Esophagus squamous epithelium (tissue), 4 donors: ENCODE results near the gene MAP3K9.

ENCODE experiments used
- POLR2A ChIP-seq, 4 donors: fragments of 450-650 bp; IDR thresholded peaks; one replicate each; pipeline ENCODE4 v1.6.1; 2017; ENCODE audit warnings: antibody characterized with exemption in 4 of 4, mild to moderate bottlenecking in 4 of 4, moderate library complexity in 3 of 4
- TF ChIP-seq, protein P1 (sequence below), 6 experiments: fragments of 450-650 bp in 4 of 6; fragments of 200-600 bp in 2 of 6; sonication (generic) in 2 of 6; IDR thresholded peaks; one replicate each; pipeline ENCODE4 v1.5.1; 2016 to 2019; ENCODE audit warnings: antibody characterized with exemption in 6 of 6, mild to moderate bottlenecking in 4 of 6, moderate library complexity in 4 of 6

DNA sequence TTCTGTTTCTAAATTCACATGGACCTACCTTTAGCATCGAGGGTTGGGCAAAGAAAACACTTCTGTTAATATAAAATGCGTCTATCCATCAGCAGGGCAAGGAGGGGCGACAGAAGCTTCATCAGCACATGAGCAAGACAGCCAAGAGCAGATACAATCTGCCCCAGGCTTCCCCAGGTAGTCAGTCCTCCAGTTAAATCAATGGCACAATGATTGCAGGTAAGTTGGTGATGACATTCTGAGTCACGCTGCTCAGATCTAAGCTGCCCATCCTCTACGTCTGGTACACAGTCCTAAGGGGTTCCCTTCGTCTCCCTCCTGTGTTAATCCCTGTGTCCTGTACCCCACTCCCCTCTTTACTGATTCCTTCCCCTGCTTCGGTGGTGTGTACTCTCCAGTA is 38.8 kb downstream of the MAP3K9 start:
- TF ChIP-seq, protein P1, sequence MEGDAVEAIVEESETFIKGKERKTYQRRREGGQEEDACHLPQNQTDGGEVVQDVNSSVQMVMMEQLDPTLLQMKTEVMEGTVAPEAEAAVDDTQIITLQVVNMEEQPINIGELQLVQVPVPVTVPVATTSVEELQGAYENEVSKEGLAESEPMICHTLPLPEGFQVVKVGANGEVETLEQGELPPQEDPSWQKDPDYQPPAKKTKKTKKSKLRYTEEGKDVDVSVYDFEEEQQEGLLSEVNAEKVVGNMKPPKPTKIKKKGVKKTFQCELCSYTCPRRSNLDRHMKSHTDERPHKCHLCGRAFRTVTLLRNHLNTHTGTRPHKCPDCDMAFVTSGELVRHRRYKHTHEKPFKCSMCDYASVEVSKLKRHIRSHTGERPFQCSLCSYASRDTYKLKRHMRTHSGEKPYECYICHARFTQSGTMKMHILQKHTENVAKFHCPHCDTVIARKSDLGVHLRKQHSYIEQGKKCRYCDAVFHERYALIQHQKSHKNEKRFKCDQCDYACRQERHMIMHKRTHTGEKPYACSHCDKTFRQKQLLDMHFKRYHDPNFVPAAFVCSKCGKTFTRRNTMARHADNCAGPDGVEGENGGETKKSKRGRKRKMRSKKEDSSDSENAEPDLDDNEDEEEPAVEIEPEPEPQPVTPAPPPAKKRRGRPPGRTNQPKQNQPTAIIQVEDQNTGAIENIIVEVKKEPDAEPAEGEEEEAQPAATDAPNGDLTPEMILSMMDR (IDR thresholded peaks at IDR 0.05) = no peak
- TF ChIP-seq POLR2A (IDR thresholded peaks at IDR 0.05) = no peak
